Measurements from ENCODE around the gene ABI3BP.

Gene ABI3BP

DNA sequence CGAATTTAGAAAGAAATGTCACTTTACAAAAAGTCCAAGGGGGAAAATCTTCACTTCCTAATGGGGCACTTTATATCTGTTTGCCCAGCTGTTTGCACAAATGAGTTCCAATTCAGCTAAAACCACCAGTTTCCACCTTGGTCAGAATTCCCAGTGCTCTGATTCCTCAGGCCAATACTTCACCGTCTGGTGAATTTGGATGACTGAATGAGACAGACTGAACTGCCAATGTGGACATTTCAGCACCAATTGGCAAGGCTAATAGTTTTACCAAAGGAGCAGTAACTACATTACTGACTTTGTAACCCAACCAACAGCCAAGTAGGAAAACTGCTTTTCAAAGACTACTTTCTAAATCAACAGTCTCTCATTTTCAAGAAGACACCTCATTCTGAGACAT, 51.8 kb downstream of the ABI3BP start:
- DNase-seq (ENCODE audit: low read depth in 2 of 2): no peak

DNA sequence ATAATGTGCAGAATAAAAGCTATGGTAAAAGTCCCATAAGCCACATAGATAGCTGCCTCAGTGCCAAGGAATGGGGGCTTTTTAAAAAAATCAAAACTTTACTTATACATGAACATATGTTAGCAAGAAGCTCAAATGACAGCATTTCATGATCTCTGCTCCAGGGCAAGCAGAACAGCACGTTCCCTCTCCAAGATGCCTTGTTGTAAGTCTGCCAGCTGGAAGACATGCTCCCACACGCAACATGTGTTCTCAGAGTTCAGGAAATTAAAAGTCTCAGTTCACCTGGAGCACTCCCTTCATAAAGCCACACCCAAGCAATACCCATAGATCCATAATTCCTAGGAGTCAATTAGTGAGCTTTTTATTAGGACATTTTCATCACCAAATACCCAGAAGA, 52.2 kb downstream of the ABI3BP start:
- no peak for DNase-seq (ENCODE audit: low read depth in 2 of 2)

- DNase-seq (ENCODE audit: low read depth in 2 of 2): no peak
Measured at GRCh38 chr3:100936931-100937330, 56.3 kb downstream of the ABI3BP start.

DNA sequence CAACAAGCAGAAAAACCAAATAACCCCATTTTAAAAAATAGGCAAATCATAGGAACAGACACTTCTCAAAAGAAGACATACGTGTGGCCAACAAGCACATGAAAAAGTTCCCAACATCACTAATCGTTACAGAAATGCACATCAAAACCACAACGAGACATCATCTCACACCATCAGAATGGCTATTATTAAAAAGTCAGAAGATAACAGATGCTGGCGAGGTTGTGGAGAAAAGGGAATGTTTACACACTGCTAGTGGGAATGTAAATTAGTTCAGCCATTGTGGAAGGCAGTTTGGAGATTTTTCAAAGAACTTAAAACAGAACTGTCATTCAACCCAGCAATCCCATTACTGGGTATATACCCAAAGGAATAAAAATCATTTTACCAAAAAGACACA, 60.7 kb downstream of the ABI3BP start:
- no peak for DNase-seq (ENCODE audit: low read depth in 2 of 2)

GRCh38 chr3:100928638-100929428, 64.4 kb downstream of the ABI3BP start:
- no peak for DNase-seq (ENCODE audit: low read depth in 2 of 2)

GRCh38 chr3:100927775-100928174, 65.4 kb downstream of the ABI3BP start:
- DNase-seq (ENCODE audit: low read depth in 2 of 2): no peak

DNA sequence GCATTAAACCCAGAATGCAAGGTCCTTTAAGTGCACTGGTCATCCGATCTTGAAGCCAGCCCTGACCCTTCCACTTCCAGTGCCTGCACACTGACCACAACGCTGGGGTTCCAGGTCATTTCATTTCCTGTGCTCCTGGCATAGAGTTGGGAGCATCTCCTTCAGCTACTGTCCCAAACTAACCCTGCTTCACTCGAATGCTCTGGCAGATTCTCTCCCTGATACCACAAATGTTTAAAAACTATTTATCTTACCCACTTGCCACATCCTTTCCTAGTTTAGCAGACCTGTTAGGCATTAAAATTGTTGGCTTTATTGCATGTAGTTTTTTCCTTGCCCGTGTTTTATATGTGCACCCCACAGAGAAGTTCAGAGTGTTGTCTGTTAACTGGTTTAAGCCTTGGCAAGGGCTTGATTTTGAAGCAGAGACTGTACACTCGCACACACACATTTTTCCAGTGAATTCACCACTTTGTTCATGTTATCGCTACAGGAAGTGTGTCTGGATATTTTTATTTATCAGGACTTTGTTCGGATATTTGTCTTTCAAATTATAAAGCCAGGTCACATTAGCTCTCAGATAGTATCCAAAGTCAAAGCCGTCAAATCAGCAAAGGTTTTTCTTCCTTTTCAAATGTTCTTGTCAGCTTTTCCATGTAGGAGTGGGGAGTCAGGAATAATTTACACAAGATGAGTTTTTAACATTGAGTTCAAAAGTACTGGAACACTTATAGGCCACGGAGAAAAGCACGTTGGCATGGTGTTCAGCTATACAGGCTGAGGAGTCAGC, 77.3 kb downstream of the ABI3BP start:
- DNase-seq (ENCODE audit: low read depth in 2 of 2): no peak

DNA sequence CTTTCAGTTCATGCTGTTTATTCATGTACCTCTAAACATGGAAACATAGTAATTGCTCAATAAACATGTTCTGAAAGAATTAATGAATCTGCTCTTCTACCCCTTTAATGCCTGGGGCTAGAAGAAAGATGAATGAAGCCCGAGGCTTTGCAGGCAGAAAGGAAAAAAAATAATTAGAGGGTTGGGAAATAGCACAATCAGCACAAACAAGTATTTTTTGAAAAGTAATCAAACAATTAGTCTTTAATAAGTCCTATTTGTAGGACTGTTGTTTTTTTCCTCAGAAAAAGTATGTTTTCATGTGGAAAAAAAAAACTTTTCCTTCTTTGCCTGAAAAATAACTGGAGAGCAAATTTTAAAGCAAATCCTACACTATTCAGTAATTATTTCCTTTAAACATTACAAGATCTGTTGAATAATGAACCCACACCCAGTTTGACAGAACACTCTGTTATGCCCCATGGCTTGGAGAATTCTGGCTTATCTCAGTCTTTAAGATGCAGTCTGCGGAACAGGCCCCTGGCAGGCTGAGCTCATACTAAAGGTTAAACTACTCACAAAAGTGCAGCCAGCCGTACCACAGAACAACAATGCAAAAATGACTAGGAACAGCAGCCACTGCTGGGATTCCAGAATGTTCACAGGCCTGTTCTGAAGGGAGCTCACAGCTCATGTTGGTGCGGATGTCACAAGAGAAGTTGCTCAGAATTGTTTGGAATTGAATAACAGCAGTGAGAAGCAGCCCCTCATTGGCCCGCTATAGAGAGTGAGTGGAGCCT, 79.2 kb downstream of the ABI3BP start:
- no peak for DNase-seq (ENCODE audit: low read depth in 2 of 2)

- no peak for DNase-seq (ENCODE audit: low read depth in 2 of 2)
Measured at GRCh38 chr3:100912976-100913545, 80.2 kb downstream of the ABI3BP start.

DNA sequence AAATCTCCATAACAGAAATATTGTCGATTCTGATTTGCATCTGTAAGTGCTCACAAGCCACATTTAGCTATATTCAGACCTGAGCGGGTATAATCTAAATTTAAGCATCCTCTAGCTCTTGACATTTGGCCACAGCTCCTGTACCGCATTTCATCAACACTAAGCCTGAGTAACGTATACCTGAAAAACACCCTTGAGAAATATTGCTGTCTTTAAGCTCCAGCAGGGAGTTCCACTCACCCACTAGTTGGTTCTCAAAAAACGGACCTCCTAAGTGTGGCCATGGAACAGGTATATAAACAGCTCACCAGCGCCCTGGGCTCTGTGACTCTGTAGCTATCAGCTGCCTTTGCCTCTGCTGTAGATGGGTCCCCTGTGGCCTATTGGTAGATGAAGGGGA, 80.7 kb downstream of the ABI3BP start:
- no peak for DNase-seq (ENCODE audit: low read depth in 2 of 2)

- no peak for DNase-seq (ENCODE audit: low read depth in 2 of 2)
Measured at GRCh38 chr3:100911956-100912355, 81.3 kb downstream of the ABI3BP start.

DNA sequence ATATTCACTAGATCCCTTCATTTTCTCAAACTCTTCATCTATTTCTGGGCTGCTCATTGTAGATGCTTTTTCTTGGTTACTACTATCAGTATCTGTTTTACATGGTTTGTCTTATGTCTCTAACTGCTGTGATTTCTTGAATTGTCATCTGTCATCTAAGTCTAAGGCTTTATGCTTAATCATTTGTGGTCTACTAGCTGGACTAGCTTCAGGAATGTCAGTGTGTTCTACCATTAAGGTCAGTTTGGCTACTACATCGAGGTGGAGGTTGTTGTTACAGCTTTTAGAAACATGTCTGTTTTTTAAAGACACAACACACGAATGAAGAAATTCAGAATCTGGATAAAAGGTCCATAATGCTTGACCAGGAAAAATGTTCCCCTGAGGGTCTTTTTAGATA, 82.2 kb downstream of the ABI3BP start:
- DNase-seq (ENCODE audit: low read depth in 2 of 2): no peak

DNA sequence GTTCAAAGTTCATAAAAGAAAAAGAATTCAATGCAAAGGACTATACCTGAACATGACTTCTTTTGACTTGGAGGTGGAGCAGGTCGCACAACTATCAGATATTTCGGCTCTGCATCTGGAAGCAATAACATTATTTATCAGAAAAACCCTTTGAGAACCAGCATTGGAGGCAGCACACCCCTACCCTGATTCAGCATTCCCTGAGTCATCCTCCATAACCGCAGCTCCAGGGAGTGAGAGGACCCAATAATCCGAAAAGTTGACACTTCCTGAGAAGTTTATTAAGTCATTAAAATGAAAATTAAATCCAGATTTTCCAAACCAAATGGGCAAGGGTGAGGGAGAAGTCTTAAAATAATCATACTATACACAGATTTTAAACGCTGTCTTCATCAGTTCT, 90.6 kb downstream of the ABI3BP start:
- no peak for DNase-seq (ENCODE audit: low read depth in 2 of 2)

GRCh38 chr3:100900671-100901335, 92.4 kb downstream of the ABI3BP start:
- no peak for DNase-seq (ENCODE audit: low read depth in 2 of 2)

DNA sequence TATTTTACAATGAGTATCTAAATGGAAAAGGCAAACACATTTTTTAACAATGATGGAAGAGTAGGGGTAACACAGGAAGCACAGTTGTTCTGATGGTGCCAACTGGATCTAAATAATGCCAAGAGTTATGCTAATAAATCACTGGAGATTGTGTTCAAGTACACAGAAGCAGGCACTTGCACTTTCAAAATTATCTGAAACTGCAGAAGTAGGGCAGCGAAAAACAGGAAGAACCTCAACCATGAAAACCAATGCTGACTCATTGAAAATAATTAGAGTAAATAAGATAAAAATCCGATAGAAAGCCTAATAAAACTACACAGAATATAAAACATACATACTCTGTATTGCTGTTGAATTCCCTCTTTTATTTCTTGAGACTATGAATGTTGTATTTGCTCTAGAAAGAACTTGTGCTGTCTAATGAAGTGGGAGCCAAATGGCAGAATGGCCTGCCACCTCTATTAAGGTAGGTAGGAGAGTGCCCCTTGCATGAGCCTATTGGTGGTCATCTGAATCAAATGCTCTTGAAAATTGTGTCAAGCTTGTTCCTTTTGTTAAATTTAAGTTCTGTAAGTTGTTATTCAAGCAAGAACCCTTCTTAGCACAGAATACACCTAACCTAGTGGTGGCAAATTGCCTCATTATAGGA, 93.7 kb downstream of the ABI3BP start:
- no peak for DNase-seq (ENCODE audit: low read depth in 2 of 2)

DNA sequence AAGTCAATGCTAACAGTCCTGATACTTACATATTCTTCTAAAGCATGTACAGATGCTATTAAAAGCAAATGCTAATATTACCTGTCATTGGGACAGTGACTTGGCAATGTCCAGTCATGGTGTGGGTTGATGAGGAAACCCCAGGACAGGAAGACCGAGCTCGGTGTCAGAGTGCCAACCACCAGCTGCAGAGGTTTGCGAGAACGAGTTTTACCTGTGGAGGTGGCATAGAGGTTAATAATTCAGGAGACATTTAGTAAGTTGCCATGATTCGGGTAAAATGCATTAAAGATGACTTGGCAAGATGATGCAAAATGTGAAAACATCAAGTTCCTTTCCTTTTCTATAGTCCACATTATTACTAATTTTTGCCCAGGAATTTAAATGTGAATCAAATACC, 94.5 kb downstream of the ABI3BP start:
- DNase-seq (ENCODE audit: low read depth in 2 of 2): no peak

DNA sequence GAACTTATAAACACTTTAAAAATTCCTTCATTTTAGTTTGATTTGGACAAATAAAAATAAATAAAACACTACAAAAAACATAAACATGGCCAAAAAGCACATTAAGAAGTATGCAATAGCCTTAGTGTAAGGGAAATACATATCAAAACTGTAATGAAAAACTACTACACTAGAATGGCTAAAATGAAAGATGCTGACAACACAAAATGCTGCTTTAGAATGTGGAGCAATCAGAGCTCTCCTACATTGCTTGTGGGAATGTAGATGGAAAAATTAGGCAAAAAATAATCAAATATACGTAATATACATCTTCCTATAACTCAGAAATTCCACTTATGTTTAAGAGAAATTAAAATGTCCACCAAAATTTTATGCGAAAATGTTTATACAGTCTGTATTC, 96.2 kb downstream of the ABI3BP start:
- no peak for DNase-seq (ENCODE audit: low read depth in 2 of 2)

GRCh38 chr3:100893590-100893989, 99.6 kb downstream of the ABI3BP start:
- no peak for DNase-seq (ENCODE audit: low read depth in 2 of 2)

GRCh38 chr3:100893108-100893507, 100.1 kb downstream of the ABI3BP start:
- no peak for DNase-seq (ENCODE audit: low read depth in 2 of 2)

DNA sequence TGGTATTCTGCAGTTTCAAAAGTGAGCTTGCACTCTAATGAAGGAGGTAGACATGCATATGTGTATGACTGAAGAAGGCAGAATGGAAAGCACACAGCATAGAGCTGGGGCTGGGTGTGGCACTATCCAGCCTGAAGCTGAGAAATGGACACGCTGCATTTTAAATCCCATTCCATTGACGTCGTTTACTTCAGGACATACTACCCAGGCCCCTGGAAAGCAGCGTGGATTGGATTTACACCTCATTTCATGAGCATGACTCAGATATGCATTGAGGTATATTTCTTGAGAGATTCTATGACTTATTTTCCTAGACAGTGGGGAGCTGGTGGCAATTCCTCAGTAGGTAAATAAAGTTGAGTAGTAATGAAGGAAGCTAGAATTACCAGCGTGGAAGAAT, 101.4 kb downstream of the ABI3BP start:
- DNase-seq (ENCODE audit: low read depth in 2 of 2): no peak

DNA sequence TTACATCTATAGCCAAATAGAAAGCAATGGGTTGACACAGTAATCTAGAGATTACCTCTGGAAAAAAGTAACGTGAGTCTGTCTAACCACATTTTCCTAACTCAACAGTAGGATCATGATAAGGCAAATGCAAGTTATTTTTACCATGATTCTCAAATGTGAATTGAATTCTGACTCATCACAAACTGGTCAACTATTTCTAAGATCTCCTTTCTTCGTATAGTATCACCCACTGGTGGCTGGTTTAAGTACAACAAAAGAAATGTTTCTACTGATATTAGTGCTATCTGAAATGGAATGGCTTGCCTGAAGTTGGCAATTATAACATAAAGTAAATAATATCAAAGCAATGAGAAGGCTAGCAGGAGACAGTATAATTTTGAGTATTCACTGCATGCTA, 102.2 kb downstream of the ABI3BP start:
- DNase-seq (ENCODE audit: low read depth in 2 of 2): no peak
